Dermis blood vessel endothelial cell (primary cell): ENCODE results near the gene RIN3. TPM values are rescaled to one million over a fixed set of nuclear protein-coding genes. Genes with fewer than 3 reads are reported as not detected.
"Not testable (repeated sequence)": the region's sequence is repeated elsewhere in the genome, so short reads cannot be mapped to it uniquely, and the experiment has no call there.

Source experiments
- DNase-seq: peaks from one replicate; pipeline ENCODE4 v3.0.0; 2010
- total RNA-seq: library from RNA; depleted of rRNA; stranded (reverse); fragments of >200 nt; gene quantifications from 2 replicates; pipeline ENCODE4 v1.2.3, GENCODE V29; 2014

Gene RIN3
- total RNA-seq, 1 donor from 2014 or later: 11.1 TPM

- no peak for DNase-seq
Observed at GRCh38 chr14:92673601-92674150, 160.1 kb downstream of the RIN3 start.

GRCh38 chr14:92675421-92675820 is 161.8 kb downstream of the RIN3 start:
- no peak for DNase-seq

GRCh38 chr14:92675976-92676375 is 162.4 kb downstream of the RIN3 start:
- no peak for DNase-seq

- DNase-seq: no peak
Observed at GRCh38 chr14:92676403-92677086, 163.0 kb downstream of the RIN3 start.

- no peak for DNase-seq
Observed at GRCh38 chr14:92677087-92677668, 163.6 kb downstream of the RIN3 start.

GRCh38 chr14:92677955-92678354 is 164.4 kb downstream of the RIN3 start:
- DNase-seq: no peak

- DNase-seq: no peak
Observed at GRCh38 chr14:92678766-92679165, 165.2 kb downstream of the RIN3 start.

GRCh38 chr14:92679246-92679645 is 165.7 kb downstream of the RIN3 start:
- DNase-seq: no peak

- not testable (repeated sequence) for DNase-seq
Observed at GRCh38 chr14:92680330-92680729, 166.7 kb downstream of the RIN3 start.

- peak; percentile 86 for DNase-seq
Observed at GRCh38 chr14:92680781-92681650, 167.4 kb downstream of the RIN3 start.

- no peak for DNase-seq
Observed at GRCh38 chr14:92683041-92683440, 169.5 kb downstream of the RIN3 start.

- no peak for DNase-seq
Observed at GRCh38 chr14:92684801-92685560, 171.4 kb downstream of the RIN3 start.

GRCh38 chr14:92685784-92686355 is 172.3 kb downstream of the RIN3 start:
- DNase-seq: no peak

- DNase-seq: no peak
Observed at GRCh38 chr14:92686411-92686899, 172.9 kb downstream of the RIN3 start.

- peak; percentile 80 for DNase-seq
Observed at GRCh38 chr14:92686900-92687427, 173.4 kb downstream of the RIN3 start.

- peak; percentile 49 for DNase-seq
Observed at GRCh38 chr14:92687681-92688433, 174.3 kb downstream of the RIN3 start.

GRCh38 chr14:92688434-92689375 is 175.1 kb downstream of the RIN3 start:
- DNase-seq: no peak

GRCh38 chr14:92690171-92691011 is 176.8 kb downstream of the RIN3 start:
- DNase-seq: peak; percentile 83

- peak; percentile 87 for DNase-seq
Observed at GRCh38 chr14:92692822-92693226, 179.2 kb downstream of the RIN3 start.
